SK-N-SH treated with all-trans-retinoic acid at 6 μM for 48 hours (cell line): ENCODE data around the gene GSG1.

Source experiments
- ARNTL ChIP-seq: fragments of 450-650 bp; formaldehyde crosslinking; IDR thresholded peaks from 2 replicates; pipeline ENCODE4 v1.5.0; 2020; ENCODE audit warnings: low read depth, mild to moderate bottlenecking, moderate library complexity, borderline replicate concordance
- CSDC2 ChIP-seq: fragments of 250-450 bp; sonication (Bioruptor Pico); IDR thresholded peaks from 2 replicates; pipeline ENCODE4 v1.5.0; 2020; ENCODE audit warnings: mild to moderate bottlenecking, moderate library complexity
- ESRRG ChIP-seq: fragments of 250-450 bp; sonication (Bioruptor Pico); IDR thresholded peaks from 2 replicates; pipeline ENCODE4 v1.6.1; 2021; ENCODE audit warnings: mild to moderate bottlenecking
- OSR1 ChIP-seq: fragments of 250-450 bp; sonication (Bioruptor Pico); IDR thresholded peaks from 2 replicates; pipeline ENCODE4 v1.8.0; 2022; ENCODE audit warnings: moderate library complexity, mild to moderate bottlenecking, inconsistent platforms
- PATZ1 ChIP-seq: fragments of 250-450 bp; sonication (Bioruptor Pico); IDR thresholded peaks from 2 replicates; pipeline ENCODE4 v1.8.0; 2020; ENCODE audit warnings: mild to moderate bottlenecking, moderate library complexity, borderline replicate concordance
- TSHZ2 ChIP-seq: fragments of 250-450 bp; sonication (Bioruptor Pico); IDR thresholded peaks from 2 replicates; pipeline ENCODE4 v1.5.0; 2020; ENCODE audit warnings: mild to moderate bottlenecking, moderate library complexity
- ZC3H10 ChIP-seq: fragments of 250-450 bp; sonication (Bioruptor Pico); IDR thresholded peaks from 2 replicates; pipeline ENCODE4 v1.5.1; 2021; ENCODE audit warnings: mild to moderate bottlenecking, moderate library complexity
- ZFP30 ChIP-seq: fragments of 450-650 bp; formaldehyde crosslinking; IDR thresholded peaks from 2 replicates; pipeline ENCODE4 v1.5.0; 2022; ENCODE audit warnings: mild to moderate bottlenecking, moderate library complexity
- ZNF565 ChIP-seq: fragments of 450-650 bp; formaldehyde crosslinking; conservative IDR thresholded peaks from 2 replicates; pipeline ENCODE4 v1.5.0; 2020; ENCODE audit warnings: low read depth, mild to moderate bottlenecking, moderate library complexity
- ZNF70 ChIP-seq: fragments of 450-650 bp; formaldehyde crosslinking; IDR thresholded peaks from 2 replicates; pipeline ENCODE4 v1.5.0; 2020; ENCODE audit warnings: mild to moderate bottlenecking, moderate library complexity

GRCh38 chr12:13094367-13094766 lies 9.1 kb downstream of the GSG1 start:
- TF ChIP-seq ARNTL (no peak), ZC3H10 (no peak), ZFP30 (no peak), ZNF565 (CRISPR knock-in tag) (no peak), PATZ1 (CRISPR knock-in tag) (no peak), OSR1 (no peak), TSHZ2 (CRISPR knock-in tag) (no peak), ESRRG (CRISPR knock-in tag) (no peak), CSDC2 (CRISPR knock-in tag) (no peak), ZNF70 (no peak)
